HUES6 (cell line): Measurements from ENCODE around the gene SSH2.

Source experiments
- H3K27ac ChIP-seq: 2 replicates; pipeline ENCODE4 v1.7.0; 2013; ENCODE audit warnings: low read depth, mild to moderate bottlenecking, low read length, inconsistent platforms
- H3K27me3 ChIP-seq: 2 replicates; pipeline ENCODE4 v1.6.1; 2013; ENCODE audit warnings: low read length; ENCODE audit not compliant: control insufficient read depth, insufficient read depth
- H3K36me3 ChIP-seq: 2 replicates; pipeline ENCODE4 v1.6.1; 2013; ENCODE audit warnings: low read length; ENCODE audit not compliant: control insufficient read depth, insufficient read depth
- H3K4me1 ChIP-seq: 2 replicates; pipeline ENCODE4 v1.6.1; 2013; ENCODE audit warnings: low read length; ENCODE audit not compliant: control insufficient read depth, insufficient read depth
- H3K4me3 ChIP-seq: 2 replicates; pipeline ENCODE4 v1.5.1; 2013; ENCODE audit warnings: low read depth, low read length
- H3K9ac ChIP-seq: one replicate; pipeline ENCODE4 v1.6.1; 2013; ENCODE audit warnings: mild to moderate bottlenecking, low read length
- H3K9me3 ChIP-seq: 2 replicates; pipeline ENCODE4 v1.6.1; 2013; ENCODE audit warnings: low read depth, low read length; ENCODE audit not compliant: control insufficient read depth, insufficient read depth

Gene SSH2

GRCh38 chr17:29622337-29623282 lies 307.4 kb downstream of the SSH2 start, which contains the start of gene CORO6:
Gene CORO6, minus strand, starts transcription at chr17:29622912. Its CDS starts 1,491 bp downstream, at chr17:29621421.
- Histone ChIP-seq H3K4me1 (peaks cover 55% of the 10 kb centered on the region), H3K36me3 (no peaks in the 10 kb centered on the region), H3K4me3 (peak within 1 kb of the TSS; percentile 73), H3K27ac (peak within 1 kb of the TSS; percentile 39; the same call in 1 of the 2 replicates), H3K9me3 (no peaks in the 10 kb centered on the region), H3K27me3 (peaks cover 52% of the 10 kb centered on the region), H3K9ac (peak within 1 kb of the TSS; percentile 69)

GRCh38 chr17:29621751-29622194 lies 308.3 kb downstream of the SSH2 start:
- Histone ChIP-seq H3K27ac (no peak overlapping the region), H3K4me3 (peak overlapping the region; percentile 73), H3K9ac (no peak overlapping the region)

GRCh38 chr17:29620779-29621500 lies 309.1 kb downstream of the SSH2 start:
- H3K9ac ChIP-seq = no peak overlapping the region
- H3K4me1 ChIP-seq = peaks cover 69% of the 10 kb centered on the region
- H3K4me3 ChIP-seq = no peak overlapping the region; the same call in 1 of the 2 replicates
- H3K9me3 ChIP-seq = no peaks in the 10 kb centered on the region
- no peaks in the 10 kb centered on the region for H3K36me3 ChIP-seq
- peaks cover 69% of the 10 kb centered on the region for H3K27me3 ChIP-seq
- H3K27ac ChIP-seq = no peak overlapping the region

More at GRCh38 chr17:29621751-29622194, 308.3 kb downstream of the SSH2 start:
- H3K27me3 ChIP-seq = peaks cover 61% of the 10 kb centered on the region
- H3K4me1 ChIP-seq = peaks cover 61% of the 10 kb centered on the region
- no peaks in the 10 kb centered on the region for H3K36me3 ChIP-seq
- no peaks in the 10 kb centered on the region for H3K9me3 ChIP-seq

GRCh38 chr17:29620271-29620670 lies 309.8 kb downstream of the SSH2 start:
- peaks cover 70% of the 10 kb centered on the region for H3K4me1 ChIP-seq
- H3K27ac ChIP-seq = no peak overlapping the region
- H3K36me3 ChIP-seq = no peaks in the 10 kb centered on the region
- H3K9me3 ChIP-seq = no peaks in the 10 kb centered on the region
- no peak overlapping the region; the same call in 1 of the 2 replicates for H3K4me3 ChIP-seq
- peaks cover 75% of the 10 kb centered on the region for H3K27me3 ChIP-seq
- no peak overlapping the region for H3K9ac ChIP-seq

GRCh38 chr17:29619251-29619650 lies 310.8 kb downstream of the SSH2 start:
- Histone ChIP-seq H3K27ac (no peak overlapping the region), H3K4me3 (no peak overlapping the region), H3K4me1 (peaks cover 75% of the 10 kb centered on the region), H3K9me3 (no peaks in the 10 kb centered on the region), H3K36me3 (no peaks in the 10 kb centered on the region), H3K27me3 (peaks cover 85% of the 10 kb centered on the region), H3K9ac (no peak overlapping the region)

- Histone ChIP-seq H3K9me3 (no peaks in the 10 kb centered on the region), H3K4me1 (peaks cover 77% of the 10 kb centered on the region), H3K27ac (no peak overlapping the region), H3K4me3 (peak overlapping the region; percentile 70), H3K27me3 (peaks cover 89% of the 10 kb centered on the region), H3K9ac (no peak overlapping the region), H3K36me3 (no peaks in the 10 kb centered on the region)
These were observed 311.6 kb downstream of the SSH2 start for GRCh38 chr17:29618272-29619065.

GRCh38 chr17:29617481-29618271 lies 312.4 kb downstream of the SSH2 start:
- Histone ChIP-seq H3K27me3 (peaks cover 90% of the 10 kb centered on the region), H3K4me3 (peak overlapping the region; percentile 70), H3K36me3 (no peaks in the 10 kb centered on the region), H3K27ac (no peak overlapping the region), H3K9me3 (0 out of 2 replicates have a peak, but pooled peaks cover 2% of the 10 kb centered on the region), H3K4me1 (peaks cover 72% of the 10 kb centered on the region), H3K9ac (peak overlapping the region; percentile 25)

GRCh38 chr17:29617125-29617480 lies 312.9 kb downstream of the SSH2 start:
- Histone ChIP-seq H3K27me3 (peaks cover 89% of the 10 kb centered on the region), H3K4me3 (peak overlapping the region; percentile 70), H3K9ac (no peak overlapping the region), H3K4me1 (peaks cover 72% of the 10 kb centered on the region), H3K27ac (no peak overlapping the region), H3K36me3 (no peaks in the 10 kb centered on the region), H3K9me3 (0 out of 2 replicates have a peak, but pooled peaks cover 2% of the 10 kb centered on the region)

GRCh38 chr17:29616300-29617048 lies 313.6 kb downstream of the SSH2 start:
- Histone ChIP-seq H3K9ac (no peak overlapping the region), H3K4me1 (peaks cover 68% of the 10 kb centered on the region), H3K4me3 (peak overlapping the region; percentile 70), H3K27ac (no peak overlapping the region), H3K36me3 (no peaks in the 10 kb centered on the region), H3K27me3 (peaks cover 89% of the 10 kb centered on the region), H3K9me3 (0 out of 2 replicates have a peak, but pooled peaks cover 2% of the 10 kb centered on the region)
